ENCODE results near the gene TMPRSS6.

- TF ChIP-seq CTCF (IDR thresholded peaks at IDR 0.05) (no peak), EZH2 (IDR thresholded peaks at IDR 0.05; ENCODE audit: borderline replicate concordance, insufficient read depth, low read depth, low read length, poor library complexity, severe bottlenecking) (no peak)
These were observed 93.2 kb downstream of the TMPRSS6 start for GRCh38 chr22:37016134-37016910.
